Measurements from ENCODE around the gene SIGLEC1. TPM values are rescaled to one million over a fixed set of nuclear protein-coding genes. Genes with fewer than 3 reads are reported as not detected.

The SIGLEC1 gene
- total and polyA plus RNA-seq, 2 of the 8 experiments (the other 6 are each of a cell fraction or from before 2014, with no cell fraction given): 0.02 TPM; not detected in 1

GRCh38 chr20:3757268-3757667 is 44.9 kb upstream of the SIGLEC1 start:
- H3K4ac ChIP-seq (replicated peaks; ENCODE audit: insufficient read length, low read depth, low read length): no peak overlapping the region
- no peak overlapping the region for H3K14ac ChIP-seq (ENCODE audit: insufficient read length)
- no peak overlapping the region for H2BK5ac ChIP-seq (ENCODE audit: low read depth, low read length)
- H3K4me1 ChIP-seq (replicated peaks in 1 of 4; ENCODE audit: control insufficient read depth in 3 of 4, insufficient read depth in 4 of 4, low read length in 3 of 4): peaks cover 0 to 5% (median 0%) of the 10 kb centered on the region in 4 experiments; a peak in 3 of 7 replicates
- no peak overlapping the region for H2BK15ac ChIP-seq (ENCODE audit: low read length)
- H2BK120ac ChIP-seq (replicated peaks; ENCODE audit: low read depth, low read length): no peak overlapping the region
- DNase-seq (ENCODE audit: low read depth in 1 of 2, low spot score in 2 of 2) (no peak), FAIRE-seq (no peak)
- peaks cover 0 to 15% (median 2%) of the 10 kb centered on the region in 4 experiments; a peak in 5 of 8 replicates for H3K36me3 ChIP-seq (ENCODE audit: control insufficient read depth in 2 of 4, insufficient read depth in 4 of 4, low read length in 3 of 4)
- H3K79me1 ChIP-seq (ENCODE audit: low read depth, low read length): peaks cover 8% of the 10 kb centered on the region
- H3K4me2 ChIP-seq (ENCODE audit: insufficient read depth in 1 of 2, low read depth in 2 of 2, low read length in 2 of 2): no peak overlapping the region
- H3K18ac ChIP-seq (ENCODE audit: extremely low read depth, low read length): no peak overlapping the region
- H2BK12ac ChIP-seq (ENCODE audit: low read depth, low read length): no peak overlapping the region
- no peak overlapping the region for H4K91ac ChIP-seq (replicated peaks; ENCODE audit: insufficient read length, low read length)
- no peak overlapping the region for H4K8ac ChIP-seq (ENCODE audit: extremely low read depth, insufficient read depth, low read length)
- no peak overlapping the region for H2AFZ ChIP-seq (ENCODE audit: low read length)
- no peak overlapping the region for H3K27ac ChIP-seq (ENCODE audit: low read depth, low read length)
- H4K5ac ChIP-seq (ENCODE audit: insufficient read length, low read depth, low read length): no peak overlapping the region
- H3K56ac ChIP-seq (replicated peaks; ENCODE audit: insufficient read length, low read depth, low read length): no peak overlapping the region
- 77% methylated on average over 2 of the region's 2 CpGs; no CpG with 5 or more reads in 1 of the 2 experiments for WGBS, 2 experiments (ENCODE audit: extremely low coverage in 1 of 2, insufficient coverage in 1 of 2, insufficient read length in 1 of 2, insufficient replicate concordance in 2 of 2, low coverage in 1 of 2, low lambda C conversion rate in 2 of 2, missing lambda C conversion rate in 1 of 2)
- no peak overlapping the region for H2BK20ac ChIP-seq (ENCODE audit: low read length)
- H3K9ac ChIP-seq (replicated peaks in 1 of 4; ENCODE audit: extremely low read depth in 1 of 4, low read depth in 3 of 4, low read length in 3 of 4): no peak overlapping the region
- H3K27me3 ChIP-seq (replicated peaks in 1 of 4; ENCODE audit: control insufficient read depth in 3 of 4, extremely low read depth in 1 of 4, insufficient read depth in 3 of 4, low read length in 3 of 4): no peaks in the 10 kb centered on the region
- H3K79me2 ChIP-seq (ENCODE audit: control insufficient read depth in 1 of 2, insufficient read depth in 2 of 2, low read length in 2 of 2): peaks cover 0 to 5% of the 10 kb centered on the region in 2 experiments; a peak in 1 of 4 replicates
- ChIA-PET POLR2A (ENCODE audit: partially characterized antibody) (interaction anchor here (0.6 to 5.9 kb wide), 6 partner anchors 7 to 23 kb away, joined by 3 to 46 read pairs (median 8); partner anchors contain the start of gene ADISSP), CTCF (ENCODE audit: partially characterized antibody) (interaction anchor here (0.6 to 18.6 kb wide), 11 partner anchors 5 to 187 kb away, joined by 3 to 308 read pairs (median 5); partner anchors contain the start of genes ADISSP, HSPA12B and SIGLEC1)
- no peak overlapping the region for H3K4me3 ChIP-seq (ENCODE audit: extremely low read depth in 1 of 4, insufficient read depth in 2 of 4, low read depth in 3 of 4, low read length in 4 of 4)
- H3K23me2 ChIP-seq (ENCODE audit: low read depth, low read length): peaks cover 3% of the 10 kb centered on the region; the same call in 1 of the 2 replicates
- no peak overlapping the region for H3K23ac ChIP-seq (ENCODE audit: insufficient read length)
- H2AK5ac ChIP-seq (ENCODE audit: low read depth, low read length): no peak overlapping the region
- H4K20me1 ChIP-seq (replicated peaks in 1 of 2; ENCODE audit: control insufficient read depth in 1 of 2, insufficient read depth in 2 of 2, low read length in 2 of 2): peaks cover 8 to 27% of the 10 kb centered on the region in 2 experiments
- no peaks in the 10 kb centered on the region for H3K9me3 ChIP-seq (ENCODE audit: insufficient read depth in 2 of 2, low read depth in 1 of 2, low read length in 1 of 2)
- TF ChIP-seq BCL11A (IDR thresholded peaks at IDR 0.05; ENCODE audit: low read depth in 2 of 2, low read length in 2 of 2): no peak
- TF ChIP-seq SAP30 (IDR thresholded peaks at IDR 0.05; ENCODE audit: insufficient read depth, insufficient replicate concordance, low read length): no peak
- no peak for TF ChIP-seq ZNF274 (IDR thresholded peaks at IDR 0.05; ENCODE audit: borderline replicate concordance, extremely low read depth, low read length)
- TF ChIP-seq SP1 (IDR thresholded peaks at IDR 0.05; ENCODE audit: low read depth, low read length): no peak
- TF ChIP-seq POU5F1 (IDR thresholded peaks at IDR 0.05; ENCODE audit: low read depth, low read length): no peak
- TF ChIP-seq TEAD4 (IDR thresholded peaks at IDR 0.05; ENCODE audit: low read depth, low read length): no peak
- no peak for TF ChIP-seq TBP (IDR thresholded peaks at IDR 0.05; ENCODE audit: low read depth, low read length)

Data from H1 (cell line).